ENCODE measurements around the gene FBXO42. TPM values are rescaled to one million over a fixed set of nuclear protein-coding genes. Genes with fewer than 3 reads are reported as not detected.

Gene FBXO42
- total and polyA plus RNA-seq, 2 of the 13 experiments (the other 11 are each of a cell fraction or from before 2014, with no cell fraction given): 7.6 to 17.5 TPM

DNA sequence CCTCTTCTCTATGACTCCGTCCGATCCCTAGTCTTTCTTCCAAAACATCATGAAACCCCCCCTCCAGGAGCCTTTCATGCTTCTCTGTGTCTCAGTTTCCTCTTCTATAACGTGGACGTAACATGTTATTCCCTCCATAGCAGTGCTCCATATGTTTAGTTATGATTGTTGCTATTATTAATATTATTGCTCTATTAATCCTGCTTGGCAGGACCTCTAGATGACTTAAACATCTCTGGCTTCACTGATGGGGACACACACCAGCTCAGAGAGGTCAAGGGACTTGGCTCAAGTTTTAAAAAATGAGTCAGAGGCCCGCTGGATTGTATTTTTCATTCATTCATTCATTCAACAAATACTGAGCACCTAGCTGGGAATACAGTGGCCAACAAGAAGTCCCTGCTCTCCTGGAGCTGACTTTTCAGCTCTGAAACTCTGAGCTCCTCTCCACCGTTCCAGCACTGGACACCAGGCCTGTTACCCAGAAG lies 114.9 kb downstream of the FBXO42 start (continued):
- TF ChIP-seq SIX4 (CRISPR knock-in tag; IDR thresholded peaks at IDR 0.05): no peak
- no peak for TF ChIP-seq ZNF292 (CRISPR knock-in tag; IDR thresholded peaks at IDR 0.05; ENCODE audit: borderline replicate concordance, low read depth)
- no peak for TF ChIP-seq ATF1 (CRISPR knock-in tag; IDR thresholded peaks at IDR 0.05)
- TF ChIP-seq, protein P1, sequence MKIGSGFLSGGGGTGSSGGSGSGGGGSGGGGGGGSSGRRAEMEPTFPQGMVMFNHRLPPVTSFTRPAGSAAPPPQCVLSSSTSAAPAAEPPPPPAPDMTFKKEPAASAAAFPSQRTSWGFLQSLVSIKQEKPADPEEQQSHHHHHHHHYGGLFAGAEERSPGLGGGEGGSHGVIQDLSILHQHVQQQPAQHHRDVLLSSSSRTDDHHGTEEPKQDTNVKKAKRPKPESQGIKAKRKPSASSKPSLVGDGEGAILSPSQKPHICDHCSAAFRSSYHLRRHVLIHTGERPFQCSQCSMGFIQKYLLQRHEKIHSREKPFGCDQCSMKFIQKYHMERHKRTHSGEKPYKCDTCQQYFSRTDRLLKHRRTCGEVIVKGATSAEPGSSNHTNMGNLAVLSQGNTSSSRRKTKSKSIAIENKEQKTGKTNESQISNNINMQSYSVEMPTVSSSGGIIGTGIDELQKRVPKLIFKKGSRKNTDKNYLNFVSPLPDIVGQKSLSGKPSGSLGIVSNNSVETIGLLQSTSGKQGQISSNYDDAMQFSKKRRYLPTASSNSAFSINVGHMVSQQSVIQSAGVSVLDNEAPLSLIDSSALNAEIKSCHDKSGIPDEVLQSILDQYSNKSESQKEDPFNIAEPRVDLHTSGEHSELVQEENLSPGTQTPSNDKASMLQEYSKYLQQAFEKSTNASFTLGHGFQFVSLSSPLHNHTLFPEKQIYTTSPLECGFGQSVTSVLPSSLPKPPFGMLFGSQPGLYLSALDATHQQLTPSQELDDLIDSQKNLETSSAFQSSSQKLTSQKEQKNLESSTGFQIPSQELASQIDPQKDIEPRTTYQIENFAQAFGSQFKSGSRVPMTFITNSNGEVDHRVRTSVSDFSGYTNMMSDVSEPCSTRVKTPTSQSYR (CRISPR knock-in tag; IDR thresholded peaks at IDR 0.05; ENCODE audit: borderline replicate concordance): no peak
- TF ChIP-seq CAMTA2 (CRISPR knock-in tag; IDR thresholded peaks at IDR 0.05; ENCODE audit: borderline replicate concordance): no peak
- TF ChIP-seq FOXA3 (CRISPR knock-in tag; IDR thresholded peaks at IDR 0.05): 0 out of 2 replicates have a peak, but pooled peaks have one; percentile 2
- no peak for TF ChIP-seq ZSCAN9 (CRISPR knock-in tag; IDR thresholded peaks at IDR 0.05; ENCODE audit: borderline replicate concordance)
- no peak for TF ChIP-seq PPARG (CRISPR knock-in tag; conservative IDR thresholded peaks at IDR 0.05)

DNA sequence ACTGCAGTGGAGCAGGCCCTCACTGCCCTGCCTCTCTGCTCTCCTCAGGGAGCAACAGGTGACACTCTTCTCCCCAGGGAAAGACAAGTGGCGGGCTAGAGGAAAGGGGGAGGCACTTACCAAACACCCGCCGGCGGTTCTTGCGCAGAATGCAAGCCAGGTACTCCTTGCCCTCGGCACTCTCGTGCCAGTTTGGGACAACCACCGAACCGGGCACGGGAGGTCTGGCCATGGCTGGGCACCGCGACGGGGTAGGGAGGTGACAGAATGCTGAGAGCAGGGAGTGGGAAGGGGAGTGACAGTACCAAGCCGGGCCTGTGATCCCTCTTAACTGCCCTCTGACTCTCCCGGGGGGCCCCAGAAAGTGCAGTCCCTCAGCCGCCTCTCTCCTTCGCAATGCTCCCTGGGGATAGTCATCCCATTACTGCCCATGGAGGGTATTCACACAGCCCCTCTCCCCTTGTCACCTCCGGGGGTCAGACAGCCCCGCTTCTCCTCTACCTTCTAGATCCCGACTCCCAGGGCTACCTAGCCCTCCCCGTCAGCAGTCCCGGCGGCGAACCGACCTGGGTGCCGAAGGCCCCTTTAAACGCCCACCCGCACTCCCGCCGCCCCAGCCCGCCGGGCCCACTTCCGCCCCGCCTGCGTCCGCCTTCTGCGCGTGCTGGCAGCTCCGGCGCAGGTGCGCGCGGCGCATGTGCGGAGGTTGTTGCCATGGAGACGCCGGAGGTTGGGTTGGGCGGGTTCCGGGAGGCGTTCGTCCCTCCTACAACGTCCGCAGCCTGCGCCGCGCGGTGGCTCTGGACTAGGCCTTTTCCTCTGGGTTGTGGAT lies 115.6 kb downstream of the FBXO42 start, which contains the start of gene CPLANE2:
TSS of gene CPLANE2 (minus strand) at position 673 of the 832 bp plus-strand sequence. CDS start at position 232, 441 bp downstream.
- Histone ChIP-seq H3K36me3 (replicated peaks in 1 of 2; ENCODE audit: control insufficient read depth in 1 of 2, insufficient read depth in 2 of 2, low read length in 2 of 2) (no peaks in the 10 kb centered on the region), H4K20me1 (ENCODE audit: insufficient read depth, low read length) (no peaks in the 10 kb centered on the region), H3K4me1 (ENCODE audit: insufficient read depth, low read length) (peaks cover 50% of the 10 kb centered on the region), H3K27ac (ENCODE audit: extremely low read length, insufficient read depth, low read length) (peak within 1 kb of the TSS; percentile 31), H3K4me3 (replicated peaks in 1 of 3; ENCODE audit: insufficient read depth in 1 of 3, low read depth in 2 of 3, low read length in 3 of 3) (peak within 1 kb of the TSS; percentile 66 to 79 (median 67)), H3K27me3 (ENCODE audit: control insufficient read depth in 1 of 2, insufficient read depth in 2 of 2, low read length in 2 of 2) (no peaks in the 10 kb centered on the region), H2AFZ (ENCODE audit: low read length) (peak within 1 kb of the TSS; percentile 62), H3K9ac (ENCODE audit: insufficient read depth, low read depth, low read length) (peak within 1 kb of the TSS; percentile 59), H3K4me2 (ENCODE audit: low read depth, low read length) (peak within 1 kb of the TSS; percentile 97), H3K9me3 (ENCODE audit: low read length) (no peaks in the 10 kb centered on the region), H3K79me2 (ENCODE audit: insufficient read depth, low read length) (no peaks in the 10 kb centered on the region)
- 1% methylated on average over 47 of the region's 57 CpGs for WGBS (ENCODE audit: low lambda C conversion rate)
- peak; percentile 85 for ATAC-seq
- intact Hi-C loops (cut with micrococcal nuclease; ENCODE audit: unreplicated experiment): loop anchor here (1.0 to 2.0 kb wide), 3 partner anchors 16 to 158 kb away; no protein-coding TSS in a partner anchor
- ChIA-PET POLR2A (interaction anchor here (1.5 to 2.0 kb wide), 2 partner anchors 19 to 30 kb away, joined by 5 to 7 read pairs; no protein-coding TSS in a partner anchor), CTCF (ENCODE audit: low intra/inter-chr PET ratio, low total read pairs) (no interaction called here)
- peak; percentile 79 for DNase-seq (ENCODE audit: low spot score)
- no peak for FAIRE-seq
- in situ Hi-C loops (cut with HindIII; ENCODE audit: extremely low pct_ligation_motif_present, low pct_unique_long_range_greater_than_20kb): no loop called here
- no TSS peak for BruUV-seq (replicated peaks)
- TF ChIP-seq RFX5 (IDR thresholded peaks at IDR 0.05; ENCODE audit: low read depth, low read length) (peak; percentile 98), MTF2 (CRISPR knock-in tag; IDR thresholded peaks at IDR 0.05; ENCODE audit: borderline replicate concordance) (peak; percentile 80; the same call in 1 of the 2 replicates), SP4 (CRISPR knock-in tag; IDR thresholded peaks at IDR 0.05) (peak; percentile 39; the same call in 1 of the 2 replicates)
- TF ChIP-seq, protein P2, sequence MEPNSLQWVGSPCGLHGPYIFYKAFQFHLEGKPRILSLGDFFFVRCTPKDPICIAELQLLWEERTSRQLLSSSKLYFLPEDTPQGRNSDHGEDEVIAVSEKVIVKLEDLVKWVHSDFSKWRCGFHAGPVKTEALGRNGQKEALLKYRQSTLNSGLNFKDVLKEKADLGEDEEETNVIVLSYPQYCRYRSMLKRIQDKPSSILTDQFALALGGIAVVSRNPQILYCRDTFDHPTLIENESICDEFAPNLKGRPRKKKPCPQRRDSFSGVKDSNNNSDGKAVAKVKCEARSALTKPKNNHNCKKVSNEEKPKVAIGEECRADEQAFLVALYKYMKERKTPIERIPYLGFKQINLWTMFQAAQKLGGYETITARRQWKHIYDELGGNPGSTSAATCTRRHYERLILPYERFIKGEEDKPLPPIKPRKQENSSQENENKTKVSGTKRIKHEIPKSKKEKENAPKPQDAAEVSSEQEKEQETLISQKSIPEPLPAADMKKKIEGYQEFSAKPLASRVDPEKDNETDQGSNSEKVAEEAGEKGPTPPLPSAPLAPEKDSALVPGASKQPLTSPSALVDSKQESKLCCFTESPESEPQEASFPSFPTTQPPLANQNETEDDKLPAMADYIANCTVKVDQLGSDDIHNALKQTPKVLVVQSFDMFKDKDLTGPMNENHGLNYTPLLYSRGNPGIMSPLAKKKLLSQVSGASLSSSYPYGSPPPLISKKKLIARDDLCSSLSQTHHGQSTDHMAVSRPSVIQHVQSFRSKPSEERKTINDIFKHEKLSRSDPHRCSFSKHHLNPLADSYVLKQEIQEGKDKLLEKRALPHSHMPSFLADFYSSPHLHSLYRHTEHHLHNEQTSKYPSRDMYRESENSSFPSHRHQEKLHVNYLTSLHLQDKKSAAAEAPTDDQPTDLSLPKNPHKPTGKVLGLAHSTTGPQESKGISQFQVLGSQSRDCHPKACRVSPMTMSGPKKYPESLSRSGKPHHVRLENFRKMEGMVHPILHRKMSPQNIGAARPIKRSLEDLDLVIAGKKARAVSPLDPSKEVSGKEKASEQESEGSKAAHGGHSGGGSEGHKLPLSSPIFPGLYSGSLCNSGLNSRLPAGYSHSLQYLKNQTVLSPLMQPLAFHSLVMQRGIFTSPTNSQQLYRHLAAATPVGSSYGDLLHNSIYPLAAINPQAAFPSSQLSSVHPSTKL (CRISPR knock-in tag; IDR thresholded peaks at IDR 0.05): 0 out of 2 replicates have a peak, but pooled peaks have one; percentile 14
- TF ChIP-seq, protein P3, sequence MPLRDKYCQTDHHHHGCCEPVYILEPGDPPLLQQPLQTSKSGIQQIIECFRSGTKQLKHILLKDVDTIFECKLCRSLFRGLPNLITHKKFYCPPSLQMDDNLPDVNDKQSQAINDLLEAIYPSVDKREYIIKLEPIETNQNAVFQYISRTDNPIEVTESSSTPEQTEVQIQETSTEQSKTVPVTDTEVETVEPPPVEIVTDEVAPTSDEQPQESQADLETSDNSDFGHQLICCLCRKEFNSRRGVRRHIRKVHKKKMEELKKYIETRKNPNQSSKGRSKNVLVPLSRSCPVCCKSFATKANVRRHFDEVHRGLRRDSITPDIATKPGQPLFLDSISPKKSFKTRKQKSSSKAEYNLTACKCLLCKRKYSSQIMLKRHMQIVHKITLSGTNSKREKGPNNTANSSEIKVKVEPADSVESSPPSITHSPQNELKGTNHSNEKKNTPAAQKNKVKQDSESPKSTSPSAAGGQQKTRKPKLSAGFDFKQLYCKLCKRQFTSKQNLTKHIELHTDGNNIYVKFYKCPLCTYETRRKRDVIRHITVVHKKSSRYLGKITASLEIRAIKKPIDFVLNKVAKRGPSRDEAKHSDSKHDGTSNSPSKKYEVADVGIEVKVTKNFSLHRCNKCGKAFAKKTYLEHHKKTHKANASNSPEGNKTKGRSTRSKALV (CRISPR knock-in tag; IDR thresholded peaks at IDR 0.05): 0 out of 2 replicates have a peak, but pooled peaks have one; percentile 26
